GM20431 (cell line): ENCODE results near the gene DOK6.
"Not testable (repeated sequence)": the region's sequence is repeated elsewhere in the genome, so short reads cannot be mapped to it uniquely, and the experiment has no call there.

ENCODE experiments used
- in situ Hi-C: fragments of 300-500 bp; cut with MseI, MboI; formaldehyde crosslinking; loops from one replicate; pipeline ENCODE4 v1.15.0; 2020; ENCODE audit warnings: low sequenced_read_pairs; ENCODE audit not compliant: unreplicated experiment

Gene DOK6

GRCh38 chr18:69616114-69616513 is 215.4 kb downstream of the DOK6 start:
- in situ Hi-C loops: no loop called here

GRCh38 chr18:69617408-69617807 is 216.7 kb downstream of the DOK6 start:
- in situ Hi-C loops: no loop called here

GRCh38 chr18:69617888-69618287 is 217.2 kb downstream of the DOK6 start:
- in situ Hi-C loops: no loop called here

- in situ Hi-C loops: no loop called here
These were observed 221.5 kb downstream of the DOK6 start for GRCh38 chr18:69622184-69622583.

- in situ Hi-C loops: no loop called here
These were observed 222.3 kb downstream of the DOK6 start for GRCh38 chr18:69622961-69623360.

- in situ Hi-C loops: no loop called here
These were observed 225.5 kb downstream of the DOK6 start for GRCh38 chr18:69626171-69626570.

GRCh38 chr18:69626643-69627242 is 226.1 kb downstream of the DOK6 start:
- in situ Hi-C loops: no loop called here

- in situ Hi-C loops: no loop called here
These were observed 228.2 kb downstream of the DOK6 start for GRCh38 chr18:69628774-69629359.

GRCh38 chr18:69631281-69631680 is 230.6 kb downstream of the DOK6 start:
- in situ Hi-C loops: no loop called here

- in situ Hi-C loops: no loop called here
These were observed 234.8 kb downstream of the DOK6 start for GRCh38 chr18:69635482-69635881.

GRCh38 chr18:69636529-69637301 is 236.0 kb downstream of the DOK6 start:
- in situ Hi-C loops: no loop called here

- in situ Hi-C loops: no loop called here
These were observed 237.4 kb downstream of the DOK6 start for GRCh38 chr18:69638056-69638455.

GRCh38 chr18:69647702-69648101 is 247.0 kb downstream of the DOK6 start:
- in situ Hi-C loops: no loop called here

GRCh38 chr18:69648486-69648885 is 247.8 kb downstream of the DOK6 start:
- in situ Hi-C loops: no loop called here

- in situ Hi-C loops: no loop called here
These were observed 249.0 kb downstream of the DOK6 start for GRCh38 chr18:69649684-69650083.

- in situ Hi-C loops: no loop called here
These were observed 250.6 kb downstream of the DOK6 start for GRCh38 chr18:69651243-69651642.

GRCh38 chr18:69655816-69656215 is 255.1 kb downstream of the DOK6 start:
- in situ Hi-C loops: no loop called here

- in situ Hi-C loops: no loop called here
These were observed 257.4 kb downstream of the DOK6 start for GRCh38 chr18:69658103-69658502.

- in situ Hi-C loops: no loop called here
These were observed 258.0 kb downstream of the DOK6 start for GRCh38 chr18:69658685-69659084.

GRCh38 chr18:69659142-69659651 is 258.5 kb downstream of the DOK6 start:
- in situ Hi-C loops: no loop called here

GRCh38 chr18:69662090-69662489 is 261.4 kb downstream of the DOK6 start:
- in situ Hi-C loops: not testable (repeated sequence)
